HG03064 (cell line): ENCODE data around the gene CCDC142.

ENCODE experiments used
- ATAC-seq: cut with Tn5 transposase; IDR thresholded peaks from one replicate; pipeline ENCODE4 v1.9.1; 2021; ENCODE audit warnings: low read depth; ENCODE audit not compliant: unreplicated experiment

Gene CCDC142, protein sequence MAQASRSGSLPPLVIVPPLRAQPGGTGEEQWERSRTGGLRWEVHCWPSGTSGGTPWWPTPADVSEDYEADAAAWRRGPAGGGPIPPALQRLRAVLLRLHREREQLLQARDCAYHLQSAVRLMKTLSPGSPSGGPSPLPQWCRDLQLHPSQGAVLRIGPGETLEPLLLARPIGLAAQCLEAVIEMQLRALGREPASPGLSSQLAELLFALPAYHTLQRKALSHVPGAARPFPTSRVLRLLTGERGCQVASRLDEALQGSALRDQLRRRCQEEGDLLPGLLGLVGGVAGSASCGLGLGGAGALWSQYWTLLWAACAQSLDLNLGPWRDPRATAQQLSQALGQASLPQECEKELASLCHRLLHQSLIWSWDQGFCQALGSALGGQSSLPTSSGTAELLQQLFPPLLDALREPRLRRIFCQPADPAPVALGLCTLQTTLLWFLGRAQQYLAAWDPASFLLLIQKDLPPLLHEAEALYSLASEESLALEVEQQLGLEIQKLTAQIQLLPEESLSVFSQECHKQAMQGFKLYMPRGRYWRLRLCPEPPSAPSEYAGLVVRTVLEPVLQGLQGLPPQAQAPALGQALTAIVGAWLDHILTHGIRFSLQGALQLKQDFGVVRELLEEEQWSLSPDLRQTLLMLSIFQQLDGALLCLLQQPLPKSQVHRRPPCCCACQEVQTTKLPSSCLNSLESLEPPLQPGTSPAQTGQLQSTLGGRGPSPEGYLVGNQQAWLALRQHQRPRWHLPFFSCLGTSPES

DNA sequence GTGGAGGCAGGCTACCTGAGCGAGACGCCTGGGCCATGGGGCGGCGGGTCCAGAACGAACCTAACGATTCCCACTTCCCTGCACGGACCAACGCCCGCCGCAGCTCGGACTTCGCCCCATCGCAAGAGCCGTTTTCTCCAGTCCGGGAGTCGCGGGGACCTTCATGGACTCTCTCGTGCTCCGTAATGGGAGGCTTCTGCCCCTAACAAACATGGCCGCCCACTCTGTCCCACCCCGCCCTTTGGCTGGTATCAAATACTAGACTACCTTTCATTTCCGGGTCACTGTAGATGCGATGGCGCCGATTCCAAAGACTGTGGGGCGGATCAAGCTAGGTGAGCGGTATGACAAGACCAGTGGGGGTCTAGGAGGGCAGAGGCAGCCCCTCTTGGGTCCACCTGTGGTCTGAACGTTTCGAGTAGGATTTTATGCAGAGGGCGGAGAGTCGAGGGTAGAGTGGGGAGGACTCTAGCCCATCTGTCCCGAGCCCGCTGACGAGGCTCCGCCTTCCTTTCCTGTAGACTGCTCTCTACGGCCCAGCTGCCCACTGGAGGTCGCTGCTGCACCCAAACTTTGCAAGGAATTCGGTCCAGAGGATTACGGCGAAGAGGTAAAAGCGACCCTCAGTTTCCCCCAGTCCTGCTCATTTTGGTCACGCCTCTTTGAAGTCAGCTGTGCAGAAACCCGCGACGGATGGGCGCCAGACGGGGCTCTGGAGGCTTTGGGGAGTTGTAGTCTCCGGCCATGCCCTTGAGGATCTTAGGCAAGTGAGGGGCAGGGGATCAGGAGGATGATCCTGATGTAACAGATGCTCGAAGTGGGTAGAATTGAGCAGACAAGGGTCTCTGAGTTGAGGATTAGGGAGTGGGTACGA lies at the start of gene CCDC142, which contains the start of gene TTC31:
CCDC142 (minus strand) TSS at position 198 of the 874 bp plus-strand sequence; CDS start at position 37, 161 bp downstream.
TTC31 (plus strand) TSS at position 281 of the 874 bp plus-strand sequence; CDS start at position 296, 15 bp downstream.
- peak; percentile 87 for ATAC-seq

DNA sequence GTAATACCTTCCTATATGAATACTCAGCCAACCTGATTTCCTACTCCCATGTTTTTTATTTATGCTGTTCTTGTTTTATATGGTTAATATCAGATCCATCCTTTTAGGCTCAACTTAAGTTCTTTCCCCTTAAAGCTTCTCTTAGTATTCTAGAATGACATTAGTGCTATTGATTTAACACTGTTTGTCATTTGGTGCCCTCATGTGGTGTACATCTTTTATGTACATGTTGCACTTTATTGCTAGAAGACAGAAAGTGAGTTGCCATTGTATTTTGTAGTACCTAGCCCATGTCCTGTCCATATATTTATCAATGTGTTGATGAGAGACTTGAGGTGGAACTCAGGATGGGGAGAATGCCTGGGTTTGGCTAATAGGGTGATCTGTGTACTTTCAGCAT lies 49.4 kb upstream of the CCDC142 start:
- ATAC-seq, result no peak

DNA sequence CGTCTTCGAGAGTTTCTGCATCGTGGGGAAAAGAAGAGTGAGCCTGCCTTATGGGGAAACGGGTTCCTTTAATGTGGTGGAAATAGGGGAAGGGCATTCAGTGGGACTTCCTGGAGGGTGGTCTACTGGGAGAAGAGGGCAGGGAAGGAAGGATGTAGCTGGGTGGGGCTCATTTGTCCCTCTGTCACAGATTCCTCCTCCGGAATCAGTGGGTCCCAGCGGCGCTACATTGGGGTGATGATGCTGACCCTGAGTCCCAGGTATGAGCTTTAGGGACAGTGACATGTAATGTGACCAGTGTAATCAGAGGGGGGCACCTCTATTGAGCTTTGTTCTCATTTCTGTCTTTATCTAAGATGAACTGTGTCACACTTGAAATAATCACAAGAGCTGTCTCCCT lies 48.9 kb upstream of the CCDC142 start:
- ATAC-seq, result no peak

DNA sequence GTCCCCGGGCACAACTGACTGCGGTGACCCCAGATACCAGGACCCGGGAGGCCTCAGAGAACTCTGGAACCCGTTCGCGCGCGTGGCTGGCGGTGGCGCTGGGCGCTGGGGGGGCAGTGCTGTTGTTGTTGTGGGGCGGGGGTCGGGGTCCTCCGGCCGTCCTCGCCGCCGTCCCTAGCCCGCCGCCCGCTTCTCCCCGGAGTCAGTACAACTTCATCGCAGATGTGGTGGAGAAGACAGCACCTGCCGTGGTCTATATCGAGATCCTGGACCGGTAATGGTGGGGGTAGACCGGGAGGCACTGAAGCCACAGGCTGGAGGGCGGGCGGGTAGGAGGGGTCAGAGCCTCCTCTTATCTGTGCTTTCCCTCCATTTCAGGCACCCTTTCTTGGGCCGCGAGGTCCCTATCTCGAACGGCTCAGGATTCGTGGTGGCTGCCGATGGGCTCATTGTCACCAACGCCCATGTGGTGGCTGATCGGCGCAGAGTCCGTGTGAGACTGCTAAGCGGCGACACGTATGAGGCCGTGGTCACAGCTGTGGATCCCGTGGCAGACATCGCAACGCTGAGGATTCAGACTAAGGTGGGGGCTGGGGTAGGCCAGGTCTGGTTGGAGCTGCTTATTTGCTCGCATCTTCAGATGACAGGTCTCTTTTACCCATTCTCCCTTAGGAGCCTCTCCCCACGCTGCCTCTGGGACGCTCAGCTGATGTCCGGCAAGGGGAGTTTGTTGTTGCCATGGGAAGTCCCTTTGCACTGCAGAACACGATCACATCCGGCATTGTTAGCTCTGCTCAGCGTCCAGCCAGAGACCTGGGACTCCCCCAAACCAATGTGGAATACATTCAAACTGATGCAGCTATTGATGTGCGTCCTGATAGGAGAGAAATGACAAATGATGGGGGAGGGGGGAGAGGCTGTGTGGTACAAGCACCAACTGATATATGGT lies 47.7 kb upstream of the CCDC142 start:
- ATAC-seq, result no peak

DNA sequence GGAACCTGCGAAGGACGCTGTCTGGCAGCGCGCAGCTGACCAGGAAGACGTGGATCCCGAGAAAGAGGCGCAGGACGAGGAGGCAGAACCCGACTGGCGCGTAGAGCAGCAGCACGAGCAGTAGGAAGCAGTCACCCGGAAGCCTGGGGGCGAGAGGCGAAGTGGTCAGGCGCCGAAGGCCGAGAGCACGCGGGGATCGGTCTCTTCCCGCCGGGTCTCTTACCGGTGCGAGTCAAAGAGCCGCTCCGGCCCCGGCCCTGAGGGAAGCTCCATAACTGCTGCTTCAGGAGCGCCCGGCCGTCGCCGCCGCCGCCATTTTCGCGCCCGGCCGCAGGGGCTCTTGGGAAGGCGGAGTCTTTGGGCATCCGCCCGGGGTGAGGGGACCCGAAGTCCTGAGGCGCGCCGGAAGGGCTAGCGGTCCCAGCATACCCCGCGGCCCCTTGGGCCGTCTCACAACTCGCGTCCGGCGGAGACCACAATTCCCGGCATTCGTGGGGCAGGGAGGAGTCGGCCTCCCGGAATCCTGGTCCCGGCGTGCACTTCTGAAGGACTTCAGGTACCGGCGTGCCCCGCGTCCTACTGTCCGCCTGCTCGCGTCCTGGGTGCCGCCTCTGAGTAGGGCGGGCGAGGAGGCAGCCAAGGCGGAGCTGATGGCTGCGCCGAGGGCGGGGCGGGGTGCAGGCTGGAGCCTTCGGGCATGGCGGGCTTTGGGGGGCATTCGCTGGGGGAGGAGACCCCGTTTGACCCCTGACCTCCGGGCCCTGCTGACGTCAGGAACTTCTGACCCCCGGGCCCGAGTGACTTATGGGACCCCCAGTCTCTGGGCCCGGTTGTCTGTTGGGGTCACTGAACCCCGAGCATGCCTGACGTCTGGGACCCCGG lies 46.8 kb upstream of the CCDC142 start, which contains the start of the genes AUP1 and HTRA2:
AUP1 (minus strand) TSS at position 350 of the 882 bp plus-strand sequence; CDS start at position 273, 77 bp downstream.
HTRA2 (plus strand) TSS at position 577 of the 882 bp plus-strand sequence; CDS start at position 651, 74 bp downstream.
- ATAC-seq, result peak; percentile 76

DNA sequence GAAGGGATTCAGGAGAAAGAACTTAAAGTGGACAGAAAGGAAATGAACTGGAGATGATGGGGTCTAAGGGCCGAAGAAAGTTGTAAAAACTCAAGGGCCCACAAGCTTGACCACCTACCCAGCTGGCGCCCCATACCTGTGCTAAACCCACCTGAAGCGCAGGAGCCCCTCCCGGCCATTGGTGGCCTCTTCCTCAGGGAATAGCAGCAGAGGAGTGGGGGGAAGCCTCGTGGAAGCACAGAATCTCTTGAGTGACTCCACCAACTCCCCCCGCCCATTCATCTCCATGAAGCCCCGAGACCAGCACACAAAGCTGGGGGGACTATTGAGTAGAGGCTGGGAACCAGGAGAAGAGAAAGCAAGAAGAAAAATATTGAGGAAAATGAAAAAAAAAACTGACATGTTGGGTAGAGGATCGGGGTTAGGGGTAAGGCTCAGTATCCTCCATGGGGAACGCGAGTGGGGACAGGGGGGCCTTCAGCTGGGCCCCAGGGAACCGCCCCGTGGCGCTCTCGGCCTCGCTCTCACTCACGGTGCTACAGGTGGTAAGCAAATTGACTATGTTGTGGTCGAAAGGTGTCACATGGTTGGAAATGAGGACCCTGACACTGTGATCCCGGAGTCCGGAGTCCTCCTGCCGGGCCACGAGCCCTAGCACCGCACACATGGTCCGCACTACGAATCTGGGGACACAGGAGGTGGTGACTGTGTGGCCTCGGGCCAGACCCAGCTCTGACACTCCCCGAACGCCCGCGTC lies 46.0 kb upstream of the CCDC142 start:
- peak; percentile 7 for ATAC-seq

DNA sequence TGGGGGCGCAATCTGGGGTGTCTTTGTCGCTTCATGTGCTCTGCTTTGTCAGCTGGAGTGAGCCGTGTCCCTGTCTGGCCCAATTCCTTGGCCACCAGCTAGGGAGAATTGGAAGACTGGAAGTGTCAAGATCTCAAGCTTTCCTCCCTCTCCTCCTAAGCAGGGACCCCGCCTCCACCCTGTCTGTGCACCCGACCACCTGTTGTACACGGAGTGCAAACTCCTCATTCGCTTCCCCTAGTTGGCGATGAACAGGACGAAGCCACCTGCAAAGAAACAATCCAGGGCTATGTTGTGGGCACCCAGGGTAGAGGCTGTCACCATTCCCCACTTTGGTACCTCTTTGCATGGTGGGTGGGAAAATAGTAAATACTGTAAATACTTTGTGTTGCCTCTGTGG lies 44.9 kb upstream of the CCDC142 start:
- ATAC-seq, result no peak

DNA sequence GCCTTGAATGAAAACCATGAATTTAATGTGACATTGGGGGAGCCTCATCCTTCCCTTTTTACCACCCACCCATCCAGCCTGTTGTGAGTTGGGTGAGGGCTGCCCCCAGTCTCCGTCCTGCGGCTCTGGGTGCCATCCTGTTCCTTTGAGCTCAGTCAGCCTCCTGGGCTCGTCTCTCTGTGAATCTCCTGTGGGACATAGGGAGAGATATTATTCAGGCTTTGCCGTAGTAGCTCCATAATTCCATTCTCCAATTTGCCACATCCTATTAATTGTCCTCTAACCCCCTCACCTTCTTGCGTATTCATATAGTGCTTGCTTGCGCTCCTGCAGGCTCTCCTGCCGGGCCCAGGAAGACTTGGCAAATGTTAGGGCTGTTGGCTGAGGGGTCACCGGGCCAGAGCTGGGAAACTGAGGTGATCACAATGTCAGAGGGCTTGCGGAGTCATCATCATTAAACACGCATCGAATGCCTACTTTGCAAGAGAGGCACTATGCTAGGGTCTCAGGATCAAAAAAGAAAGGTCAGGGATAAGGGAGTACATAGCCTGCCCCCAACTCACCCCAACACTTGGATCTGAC lies 43.9 kb upstream of the CCDC142 start:
- no peak for ATAC-seq

DNA sequence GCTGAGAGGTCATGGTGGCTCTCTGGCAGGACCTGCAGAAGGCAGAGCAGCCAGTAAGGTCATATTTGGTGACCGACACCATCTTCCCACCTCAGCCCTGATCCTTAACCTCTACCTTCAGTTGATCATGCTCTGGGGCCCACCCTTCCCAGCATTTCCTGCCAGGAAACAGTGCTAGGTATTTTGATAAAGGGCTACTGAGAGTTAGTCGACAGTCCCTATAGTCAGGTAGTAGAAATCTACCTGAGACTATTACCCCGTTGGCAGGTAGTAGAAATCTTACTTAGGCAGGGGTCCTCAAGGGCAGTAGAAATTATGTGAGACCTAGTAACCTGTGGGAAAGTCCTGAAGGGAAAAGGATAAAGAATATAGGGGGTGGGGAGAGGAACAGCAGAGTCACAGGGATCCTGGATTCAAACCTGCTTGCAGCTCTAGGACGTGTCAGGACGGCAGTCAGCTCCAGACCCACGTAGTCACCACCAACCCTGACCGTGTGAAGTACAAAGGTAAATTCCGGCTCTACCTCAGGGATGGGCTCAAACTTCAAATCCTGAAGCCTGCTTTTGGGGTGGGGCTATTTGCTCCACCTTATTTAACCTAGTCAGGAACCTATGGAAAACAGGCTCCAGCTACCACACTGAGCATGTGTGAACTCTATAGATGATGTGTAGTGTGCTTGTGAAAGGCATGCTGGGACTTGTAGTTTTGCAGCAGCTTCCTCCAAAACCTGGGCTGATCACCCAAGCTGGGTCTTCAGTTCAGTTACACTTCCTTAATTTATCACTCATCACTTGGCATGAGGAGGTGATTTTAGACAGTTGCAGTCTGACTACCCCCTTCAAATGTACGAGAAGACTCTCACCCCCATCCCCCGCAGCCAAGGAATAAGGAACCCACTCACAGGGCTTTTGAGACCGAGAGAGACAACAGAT lies 43.2 kb upstream of the CCDC142 start, which contains the start of gene DQX1:
DQX1 (minus strand) TSS at position 515 of the 932 bp plus-strand sequence; CDS start at position 13, 502 bp downstream.
- no peak for ATAC-seq

DNA sequence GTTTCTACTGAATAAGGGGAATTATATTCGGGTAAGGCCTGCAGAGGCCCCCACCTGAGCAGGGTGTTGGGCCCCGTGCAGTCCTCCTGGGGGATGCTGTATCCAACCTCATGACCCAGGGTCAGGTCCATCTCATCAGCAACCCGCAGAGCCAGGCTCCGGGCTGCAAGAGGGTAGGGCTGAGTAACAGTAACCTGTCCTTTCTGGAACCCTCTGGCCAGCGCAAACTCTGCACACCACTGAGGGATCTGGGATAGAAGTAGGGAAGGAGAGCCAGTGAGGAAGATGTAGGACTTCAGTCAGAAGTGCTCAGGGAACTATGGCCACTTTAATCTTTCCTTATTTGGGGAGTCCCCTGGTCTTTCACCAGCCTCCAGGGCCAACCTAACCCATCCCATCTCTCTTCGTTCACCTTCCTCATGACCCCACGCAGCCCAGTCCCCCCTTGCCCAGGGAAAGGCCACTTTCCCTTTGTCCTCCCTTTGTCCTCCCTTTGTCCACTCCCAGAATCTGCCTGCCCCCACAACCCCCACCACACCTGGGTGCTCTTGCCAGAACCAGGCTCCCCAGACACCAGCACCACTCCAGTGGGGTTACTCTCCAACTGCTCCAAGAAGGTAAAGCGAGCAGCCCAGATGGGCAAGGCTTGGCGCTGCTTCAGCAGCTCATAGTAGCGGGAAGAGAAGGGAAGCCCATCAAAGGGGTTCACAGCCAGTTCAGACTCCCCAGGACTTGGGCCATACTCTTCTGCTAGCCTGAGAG lies 42.3 kb upstream of the CCDC142 start:
- ATAC-seq, result no peak

DNA sequence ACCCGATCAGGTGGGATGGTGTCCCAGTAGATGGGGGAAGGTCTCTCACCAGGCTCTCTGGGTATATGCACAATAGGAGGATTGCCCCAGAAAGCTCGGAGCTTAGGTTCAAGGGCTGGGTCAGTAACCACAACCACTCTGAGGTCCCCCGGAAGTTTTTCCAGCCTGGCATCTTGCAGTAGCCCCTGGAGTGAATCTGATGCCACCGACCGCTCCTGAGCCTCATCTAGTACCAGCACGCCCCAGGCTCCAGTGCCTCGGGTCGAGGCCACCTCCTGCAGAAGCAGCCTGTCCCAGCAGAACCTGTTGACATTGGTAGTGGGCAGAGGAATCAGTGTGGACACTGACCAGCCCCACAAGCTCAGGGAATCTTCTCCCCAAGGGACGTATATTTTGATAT lies 41.2 kb upstream of the CCDC142 start:
- ATAC-seq, result no peak

DNA sequence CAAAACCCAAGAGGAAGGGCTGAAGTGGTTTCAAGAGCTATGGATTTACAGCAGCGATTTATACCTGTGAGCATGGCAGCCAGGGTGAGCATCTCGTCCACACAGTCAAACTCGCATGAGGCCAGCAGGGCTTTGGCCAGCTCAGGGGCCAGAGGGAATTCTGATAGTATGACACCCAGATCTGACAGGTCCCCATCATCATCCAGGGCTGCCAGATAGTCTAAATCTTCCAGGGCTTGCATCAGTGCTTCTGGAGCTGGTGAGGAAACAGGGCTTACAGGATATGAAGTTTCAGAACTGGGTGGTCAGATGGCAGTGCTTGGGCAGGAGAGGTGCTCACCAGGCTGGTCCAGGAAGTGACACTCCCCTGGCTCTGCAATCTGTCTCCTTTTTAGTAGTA lies 39.7 kb upstream of the CCDC142 start:
- no peak for ATAC-seq

DNA sequence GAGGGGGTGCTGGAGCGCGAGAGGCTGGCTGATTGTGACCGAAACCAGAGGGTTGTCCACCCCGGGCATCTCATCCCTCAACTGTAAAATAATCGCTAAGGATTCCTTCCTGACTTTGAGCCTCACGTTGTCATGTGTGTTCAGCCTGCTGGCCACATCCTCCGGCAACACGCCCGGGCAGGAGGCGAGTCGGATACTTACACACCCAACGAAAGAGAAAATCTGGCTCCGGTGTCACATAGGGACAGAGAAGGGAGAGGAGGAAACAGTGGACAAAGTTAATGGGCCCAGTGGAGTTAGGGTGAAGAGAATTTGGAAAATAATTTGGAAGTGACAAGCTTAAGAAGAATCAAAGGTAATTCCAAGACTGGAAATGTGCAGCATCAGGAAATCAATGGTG lies 33.9 kb upstream of the CCDC142 start:
- ATAC-seq, result no peak

DNA sequence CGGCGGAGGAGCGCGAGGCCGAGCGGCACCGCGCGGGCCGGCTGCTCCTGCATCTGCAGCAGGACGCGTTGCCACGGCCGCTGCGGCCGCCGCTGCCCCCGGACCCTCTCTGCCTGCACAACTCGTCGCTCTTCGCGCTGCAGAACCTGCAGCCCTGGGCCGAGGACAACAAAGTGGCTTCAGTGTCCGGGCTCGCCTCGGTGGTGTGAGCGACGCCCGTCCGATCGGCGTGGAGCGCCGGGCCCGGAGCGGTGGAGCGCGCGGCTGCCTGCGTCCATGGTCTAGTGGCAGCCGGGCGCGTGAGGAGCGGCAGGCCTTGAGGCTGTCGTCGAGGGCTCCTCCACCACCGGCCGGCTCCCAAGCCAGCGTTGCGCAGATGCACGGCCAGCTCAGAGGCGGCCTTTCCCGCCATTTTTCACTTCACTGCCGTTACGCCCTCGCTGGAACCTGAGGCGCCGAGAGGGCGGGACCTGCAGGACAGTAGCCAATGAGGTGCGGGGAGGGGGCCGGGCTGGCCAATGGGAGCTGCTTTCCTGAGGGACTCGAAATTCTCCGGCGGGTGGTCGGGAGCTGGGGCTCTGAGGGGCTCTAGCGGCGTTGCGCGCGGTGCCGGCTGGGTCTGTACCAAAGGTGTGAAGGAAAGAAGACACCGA lies 33.3 kb upstream of the CCDC142 start:
- no peak for ATAC-seq
